ENCODE data around the gene DHRS12.

DNA sequence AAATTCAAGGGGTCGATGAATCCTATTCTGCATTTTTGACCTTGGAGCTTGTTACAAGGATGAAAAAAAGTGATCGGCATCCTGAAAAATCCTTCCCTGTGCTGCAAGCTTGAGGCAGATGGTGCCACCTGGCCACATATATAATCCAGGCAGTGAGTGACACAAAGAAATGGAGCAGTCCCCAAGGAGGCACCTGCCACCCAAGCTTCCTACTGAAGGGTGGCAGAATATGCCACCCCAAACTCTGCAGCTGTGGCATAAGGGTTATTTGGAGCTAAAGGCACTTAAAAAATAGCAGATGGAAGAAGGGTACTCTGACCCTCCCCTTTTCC, 25.6 kb upstream of the DHRS12 start:
- TF ChIP-seq, protein P1, sequence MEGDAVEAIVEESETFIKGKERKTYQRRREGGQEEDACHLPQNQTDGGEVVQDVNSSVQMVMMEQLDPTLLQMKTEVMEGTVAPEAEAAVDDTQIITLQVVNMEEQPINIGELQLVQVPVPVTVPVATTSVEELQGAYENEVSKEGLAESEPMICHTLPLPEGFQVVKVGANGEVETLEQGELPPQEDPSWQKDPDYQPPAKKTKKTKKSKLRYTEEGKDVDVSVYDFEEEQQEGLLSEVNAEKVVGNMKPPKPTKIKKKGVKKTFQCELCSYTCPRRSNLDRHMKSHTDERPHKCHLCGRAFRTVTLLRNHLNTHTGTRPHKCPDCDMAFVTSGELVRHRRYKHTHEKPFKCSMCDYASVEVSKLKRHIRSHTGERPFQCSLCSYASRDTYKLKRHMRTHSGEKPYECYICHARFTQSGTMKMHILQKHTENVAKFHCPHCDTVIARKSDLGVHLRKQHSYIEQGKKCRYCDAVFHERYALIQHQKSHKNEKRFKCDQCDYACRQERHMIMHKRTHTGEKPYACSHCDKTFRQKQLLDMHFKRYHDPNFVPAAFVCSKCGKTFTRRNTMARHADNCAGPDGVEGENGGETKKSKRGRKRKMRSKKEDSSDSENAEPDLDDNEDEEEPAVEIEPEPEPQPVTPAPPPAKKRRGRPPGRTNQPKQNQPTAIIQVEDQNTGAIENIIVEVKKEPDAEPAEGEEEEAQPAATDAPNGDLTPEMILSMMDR (IDR thresholded peaks at IDR 0.05; ENCODE audit: low read depth, low read length), result no peak
- TF ChIP-seq EZH2phosphoT487 (IDR thresholded peaks at IDR 0.05; ENCODE audit: low read depth), result no peak

All from OCI-LY3 (cell line).